ENCODE results near the gene TMEM106B. TPM values are rescaled to one million over a fixed set of nuclear protein-coding genes. Genes with fewer than 3 reads are reported as not detected.

Gene TMEM106B
- total RNA-seq, 1 donor from 2014 or later = 46.5 TPM

GRCh38 chr7:12290761-12291160, 79.7 kb downstream of the TMEM106B start:
- FAIRE-seq = no peak
- no peak for DNase-seq (ENCODE audit: low spot score in 2 of 2)

DNA sequence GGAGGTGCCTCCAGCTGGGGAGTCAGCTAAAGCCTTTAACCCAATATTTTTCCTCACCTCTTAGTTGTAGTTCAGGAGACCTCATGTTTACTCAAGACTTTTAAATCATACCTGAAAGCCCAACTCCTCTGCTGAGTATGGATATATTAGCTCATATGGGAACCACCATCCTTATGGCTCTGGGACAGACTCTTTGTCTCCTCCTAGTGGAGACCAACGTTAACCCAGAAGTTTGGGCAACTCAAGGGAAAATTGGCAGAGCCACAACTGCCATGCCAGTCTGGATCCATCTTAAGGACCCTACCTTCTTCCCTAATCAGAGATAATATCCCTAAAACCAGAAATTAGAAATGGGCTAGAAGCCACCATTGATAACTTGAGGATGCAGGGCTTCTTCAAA, 80.8 kb downstream of the TMEM106B start:
- no peak for DNase-seq (ENCODE audit: low spot score in 2 of 2)
- no peak for FAIRE-seq

Other genes starting within 250 kb of the TMEM106B start
- gene VWDE, start 192.6 kb downstream of the TMEM106B start, total RNA-seq = 1.2 TPM